Measurements from ENCODE around the gene CCL27.

CCL27 gene, protein sequence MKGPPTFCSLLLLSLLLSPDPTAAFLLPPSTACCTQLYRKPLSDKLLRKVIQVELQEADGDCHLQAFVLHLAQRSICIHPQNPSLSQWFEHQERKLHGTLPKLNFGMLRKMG

DNA sequence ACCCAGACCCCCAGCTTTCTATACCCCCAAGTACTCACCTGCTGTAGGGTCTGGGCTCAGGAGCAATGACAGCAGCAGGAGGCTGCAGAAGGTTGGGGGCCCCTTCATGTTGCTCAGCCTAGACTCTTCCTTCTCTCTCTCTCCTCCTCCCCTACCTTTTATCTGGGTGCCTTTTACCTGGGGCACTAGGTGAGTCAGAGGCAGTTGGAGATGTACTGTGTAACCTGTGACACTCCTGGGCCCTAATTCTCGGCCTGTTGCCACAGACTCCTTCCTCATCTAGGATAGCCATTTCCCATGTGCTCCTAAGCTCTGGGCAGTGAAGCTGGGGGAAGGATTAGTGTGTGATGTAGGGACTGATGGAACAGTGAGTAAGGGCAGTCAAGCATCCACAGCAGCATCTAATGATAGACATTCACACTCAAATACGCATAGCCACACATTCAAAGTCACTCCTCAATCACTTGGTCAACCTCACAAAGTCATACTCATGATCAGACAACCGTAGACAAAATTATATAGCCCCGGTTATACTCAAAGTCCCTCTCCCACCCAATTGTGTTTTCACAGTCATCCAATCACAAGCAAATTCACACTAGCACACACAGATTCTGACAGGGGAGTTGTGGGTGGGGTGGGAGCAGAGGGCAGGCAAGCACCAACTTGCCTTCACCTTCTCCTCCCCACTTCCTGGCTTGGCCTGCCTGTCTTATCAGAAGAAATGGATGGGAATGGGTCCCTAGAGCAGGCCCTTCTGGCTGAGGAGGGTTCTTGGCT, at the start of gene CCL27:
Gene CCL27 (minus strand): TSS at position 132 of the 777 bp plus-strand sequence. CDS start 24 bp downstream, at position 108.
- no peak for DNase-seq

DNA sequence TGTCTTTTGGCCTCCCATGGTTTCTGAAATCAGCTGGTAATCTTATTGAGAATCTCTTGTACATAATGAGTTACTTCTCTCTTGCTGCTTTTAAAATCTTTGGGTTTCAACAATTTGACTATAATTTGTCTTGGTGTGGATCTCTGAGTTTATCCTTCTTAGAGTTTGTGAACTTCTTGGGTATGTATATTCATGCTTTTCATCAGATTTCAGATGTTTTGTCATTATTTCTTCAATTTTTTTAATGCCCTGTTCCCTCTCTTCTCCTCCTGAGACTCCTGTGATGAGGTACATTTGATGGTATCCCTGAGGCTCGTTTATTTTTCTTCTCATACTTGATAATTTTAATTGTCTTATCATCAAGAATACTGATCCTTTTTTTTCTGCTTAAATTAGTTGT, 49.7 kb upstream of the CCL27 start:
- DNase-seq: no peak

DNA sequence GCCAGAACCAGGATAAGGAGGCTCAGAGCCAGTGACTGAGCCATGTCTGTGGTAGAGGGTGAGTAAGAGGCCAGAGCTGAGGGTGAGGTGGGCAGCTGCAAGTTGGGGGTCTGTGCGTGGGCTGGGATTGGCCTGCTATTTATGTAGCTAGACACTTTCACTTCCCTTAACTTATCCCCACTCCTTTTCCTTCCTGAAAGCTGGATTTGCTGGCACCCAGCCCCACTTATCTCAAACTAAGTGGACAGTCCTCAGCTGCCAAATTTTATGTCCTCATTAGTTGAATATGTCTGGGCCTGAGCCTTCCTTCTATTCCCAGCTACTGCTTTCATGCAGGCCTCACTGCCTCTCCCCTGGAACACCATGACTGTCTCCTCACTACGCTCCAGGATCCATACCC, 47.6 kb upstream of the CCL27 start, which contains the start of gene CCL21:
Gene CCL21 (minus strand): TSS at position 114 of the 400 bp plus-strand sequence. CDS start 70 bp downstream, at position 44.
- DNase-seq: no peak

DNA sequence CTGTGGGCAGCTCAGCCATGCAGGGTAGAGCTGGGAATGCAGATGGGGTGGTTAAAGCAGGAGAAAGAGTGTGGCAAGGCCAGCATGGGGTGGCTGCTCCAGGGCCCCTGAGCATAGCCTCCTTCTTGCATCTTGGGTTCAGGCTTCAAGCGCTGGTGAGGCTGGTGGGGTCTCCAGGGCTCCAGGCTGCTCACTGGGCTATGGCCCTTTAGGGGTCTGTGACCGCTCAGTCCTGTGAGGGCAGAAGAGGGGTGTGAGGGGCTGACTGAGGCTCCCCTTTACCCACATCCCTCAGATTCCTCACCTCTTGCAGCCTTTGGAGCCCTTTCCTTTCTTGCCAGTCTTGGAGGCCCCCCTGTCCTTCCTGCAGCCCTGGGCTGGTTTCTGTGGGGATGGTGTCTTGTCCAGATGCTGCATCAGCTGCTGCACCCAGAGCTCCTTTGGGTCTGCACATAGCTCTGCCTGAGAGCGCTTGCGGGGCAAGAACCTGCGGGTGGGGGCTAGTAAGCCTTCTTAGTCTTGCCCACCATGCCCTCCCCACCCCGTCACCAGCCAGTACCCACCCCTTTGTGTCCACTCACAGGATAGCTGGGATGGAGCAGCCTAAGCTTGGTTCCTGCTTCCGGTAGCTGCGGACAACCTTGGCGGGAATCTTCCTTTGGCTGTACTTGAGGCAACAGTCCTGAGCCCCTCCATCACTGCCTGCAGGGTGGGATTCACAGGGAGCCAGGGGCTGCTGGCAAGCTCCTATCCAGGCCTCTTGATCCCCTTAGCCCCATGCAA, 46.9 kb upstream of the CCL27 start:
- DNase-seq: no peak

DNA sequence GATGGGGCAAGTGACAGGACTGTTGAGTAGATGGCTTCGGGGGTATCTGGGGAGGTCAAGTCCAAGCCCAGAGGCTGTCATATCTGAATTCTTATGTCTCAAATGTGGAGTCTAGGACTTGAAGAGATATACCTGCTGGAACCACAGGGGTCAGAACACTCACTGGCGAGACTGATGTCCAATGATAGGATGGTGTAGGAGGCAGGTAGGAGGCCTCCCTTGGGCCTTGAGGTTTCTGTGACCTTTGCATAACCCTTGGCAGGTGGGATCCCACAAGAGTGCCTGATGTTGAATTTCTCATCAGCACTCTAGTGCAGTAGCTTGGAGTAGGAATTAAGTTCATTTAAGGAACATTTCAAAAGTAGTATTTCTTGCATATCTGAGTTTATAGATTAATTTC, 44.7 kb upstream of the CCL27 start:
- DNase-seq: no peak

DNA sequence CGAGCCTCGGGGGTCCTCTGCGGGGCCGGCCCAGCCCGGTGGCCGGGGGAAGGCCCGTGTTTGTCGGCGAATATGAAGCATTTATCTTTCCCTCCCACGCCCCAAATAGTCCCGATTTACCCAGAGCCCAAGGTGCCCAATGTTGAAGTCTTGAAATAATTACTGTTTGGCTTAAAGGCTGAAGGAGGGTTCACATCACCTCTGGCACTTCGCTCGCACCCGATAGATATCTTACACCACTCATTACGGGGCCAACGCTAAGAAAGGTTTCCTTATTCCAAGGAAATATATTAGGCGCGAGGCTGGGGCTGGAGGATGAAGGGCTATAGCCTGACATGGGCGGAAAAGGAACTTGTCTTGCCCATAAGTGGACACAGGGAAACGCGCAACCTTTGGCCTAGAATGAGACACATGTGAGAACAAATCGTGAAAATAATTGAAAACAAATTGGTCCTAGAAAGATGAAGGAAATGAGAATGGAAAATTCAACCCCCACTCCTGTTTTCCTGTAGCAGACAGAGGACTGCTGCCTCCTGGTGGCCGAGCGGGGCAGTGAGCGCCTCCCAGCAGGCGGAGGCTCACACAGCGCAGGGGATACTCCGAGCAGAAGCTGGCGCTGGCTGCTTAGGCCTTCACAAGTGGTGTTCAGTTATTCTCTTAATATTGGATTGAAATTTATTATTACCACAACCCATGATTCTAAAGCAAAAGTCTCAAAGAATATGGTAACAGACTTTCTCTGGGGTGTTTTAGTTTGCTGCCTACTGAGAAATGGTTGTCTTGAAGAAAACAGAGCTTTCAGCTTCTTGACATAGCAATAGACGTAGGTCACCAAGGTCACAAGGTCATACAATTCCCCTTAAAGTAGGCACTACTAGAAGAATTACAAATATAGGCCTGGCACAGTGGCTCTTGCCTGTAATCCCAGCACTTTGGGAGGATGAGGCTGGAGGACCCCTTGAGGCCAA, 39.6 kb upstream of the CCL27 start:
- DNase-seq: peak in 1 of 2 experiments; percentile 72

DNA sequence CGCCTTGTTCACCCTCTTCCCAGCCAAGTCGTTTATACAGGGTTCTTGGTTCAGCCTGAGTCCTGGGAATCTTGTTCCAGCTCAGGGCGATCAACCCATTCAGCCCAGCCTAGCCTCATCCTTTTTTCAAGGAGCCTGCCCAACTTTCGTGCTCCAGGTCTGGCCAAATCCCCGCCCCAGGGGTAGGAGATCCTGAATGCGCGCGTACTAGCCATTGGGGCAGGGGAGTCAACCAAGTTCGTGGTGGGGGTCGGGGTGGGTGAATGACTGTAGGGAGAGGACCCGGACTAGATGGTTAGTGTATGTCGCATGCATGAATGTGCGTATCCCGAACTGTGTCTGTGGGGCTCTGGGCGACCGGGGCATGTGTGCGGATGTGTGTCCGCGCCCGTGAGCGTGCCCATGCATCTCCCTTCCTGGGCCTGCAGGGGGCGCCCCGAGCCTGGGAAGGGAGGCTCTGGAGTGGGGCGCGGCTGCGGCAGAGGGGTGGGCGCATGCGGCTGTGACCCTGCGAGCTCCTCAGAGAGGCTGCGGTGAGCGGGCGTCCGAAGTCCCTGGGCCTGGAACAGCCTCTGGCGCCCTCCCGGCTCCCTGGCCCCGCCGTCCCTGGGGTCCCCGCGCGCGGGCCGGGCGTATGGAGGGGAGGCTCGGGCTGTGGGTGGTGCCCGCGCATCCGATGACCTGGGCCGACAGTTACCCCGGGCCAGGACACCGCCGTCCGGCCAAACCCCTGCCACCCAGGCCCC, 38.7 kb upstream of the CCL27 start:
- DNase-seq: peak in 1 of 2 experiments; percentile 1

DNA sequence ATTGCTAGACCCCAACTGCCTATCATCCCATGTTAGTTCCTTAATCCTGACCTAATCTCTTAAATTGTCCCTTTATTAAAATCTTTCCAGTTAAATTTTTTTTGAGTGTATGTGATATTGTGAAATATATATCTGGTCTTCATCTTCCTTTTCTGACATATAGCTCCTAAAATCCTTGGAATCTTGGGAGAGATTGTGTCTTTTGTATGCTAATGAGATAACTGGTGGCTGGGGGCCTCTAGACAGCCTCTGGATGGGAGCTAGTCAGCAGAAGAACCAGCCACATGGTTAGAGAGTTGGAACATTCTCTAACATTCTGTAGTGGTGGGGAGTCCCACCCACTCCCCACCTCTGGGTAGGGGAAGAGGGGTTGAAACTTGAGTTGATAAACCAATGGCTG, 32.4 kb upstream of the CCL27 start:
- no peak for DNase-seq

DNA sequence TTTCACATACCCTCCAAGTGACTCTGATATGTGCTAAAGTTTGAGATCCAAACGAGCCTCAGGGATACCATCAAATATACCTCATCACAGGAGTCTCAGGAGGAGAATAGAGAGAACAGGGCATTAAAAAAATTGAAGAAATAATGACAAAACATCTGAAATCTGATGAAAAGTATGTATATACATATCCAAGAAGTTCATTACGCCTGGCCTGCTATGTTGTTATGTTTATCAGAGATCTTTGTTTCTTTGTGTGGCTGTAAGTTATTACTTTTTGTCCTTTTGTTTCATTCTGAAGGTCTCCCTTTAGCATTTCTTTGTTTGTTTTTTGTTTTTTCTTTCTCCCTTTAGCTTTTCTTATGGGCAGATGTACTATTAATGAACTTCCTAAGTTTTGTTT, 31.1 kb upstream of the CCL27 start:
- no peak for DNase-seq

DNA sequence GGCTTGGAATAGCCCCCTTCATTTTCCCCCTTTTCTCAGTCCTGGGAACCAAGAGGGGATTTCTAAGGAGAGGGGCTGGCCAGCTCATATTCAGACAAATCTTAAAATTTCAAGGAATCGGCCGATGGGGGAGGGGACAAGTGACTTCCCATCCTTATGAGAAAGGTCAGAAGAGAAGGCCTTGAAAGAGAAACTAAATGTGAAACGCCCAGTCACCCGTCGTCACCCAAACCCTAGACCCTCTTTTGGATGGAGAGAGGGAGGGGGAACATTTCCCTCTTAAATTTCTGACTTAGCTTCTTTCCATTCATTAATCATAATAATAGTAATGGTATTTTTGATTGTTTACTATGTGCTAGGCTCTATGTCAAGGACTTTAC, 29.5 kb upstream of the CCL27 start:
- no peak for DNase-seq

DNA sequence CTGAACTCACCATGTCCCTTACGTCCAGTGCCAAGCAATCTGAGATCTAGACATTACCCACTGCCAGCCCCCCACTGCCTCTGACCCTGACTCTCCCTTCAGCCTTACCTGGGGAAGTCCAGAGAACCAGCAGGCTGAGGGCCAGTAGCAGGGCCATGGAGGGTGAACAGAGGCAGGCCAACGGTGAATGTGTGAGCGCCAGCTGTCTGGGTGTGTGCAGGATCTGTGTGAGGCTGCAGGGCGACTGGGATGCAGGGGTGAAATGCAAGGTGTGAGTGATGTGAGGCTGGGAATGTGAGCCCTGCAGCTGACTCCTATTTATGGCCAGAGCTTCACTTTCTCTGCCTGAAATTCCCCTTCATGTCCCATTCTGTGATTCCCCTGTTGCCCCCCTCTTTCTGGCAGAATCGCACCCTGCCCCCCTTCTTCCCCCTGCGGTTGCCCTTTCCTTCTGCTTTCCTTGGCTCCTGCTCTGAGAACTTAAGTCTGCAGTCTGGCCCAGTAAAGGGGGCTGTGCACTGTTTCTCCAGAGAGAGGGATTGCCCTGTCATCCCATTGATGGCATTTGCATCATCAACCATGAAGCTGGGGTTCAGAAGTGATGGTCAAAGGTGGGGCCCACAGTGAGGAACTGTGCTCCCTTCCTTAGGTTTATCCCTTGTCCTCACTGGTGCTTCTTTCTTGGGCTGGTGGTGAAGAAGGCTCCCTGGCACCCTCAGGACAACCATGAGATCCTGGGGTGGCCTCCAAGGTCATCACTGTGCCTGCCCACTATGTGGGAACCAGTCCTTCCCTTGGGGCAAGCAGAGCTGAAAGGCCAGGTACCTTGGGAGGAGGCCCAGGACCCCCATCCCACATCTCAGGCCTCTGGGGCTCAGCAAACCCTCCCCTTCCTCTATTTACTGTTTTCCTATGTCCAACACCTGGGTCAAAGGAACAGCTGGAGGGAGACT, 28.8 kb upstream of the CCL27 start, which contains the start of gene CCL19:
Gene CCL19 (minus strand): TSS at position 294 of the 953 bp plus-strand sequence. CDS start 137 bp downstream, at position 157.
- DNase-seq: no peak

DNA sequence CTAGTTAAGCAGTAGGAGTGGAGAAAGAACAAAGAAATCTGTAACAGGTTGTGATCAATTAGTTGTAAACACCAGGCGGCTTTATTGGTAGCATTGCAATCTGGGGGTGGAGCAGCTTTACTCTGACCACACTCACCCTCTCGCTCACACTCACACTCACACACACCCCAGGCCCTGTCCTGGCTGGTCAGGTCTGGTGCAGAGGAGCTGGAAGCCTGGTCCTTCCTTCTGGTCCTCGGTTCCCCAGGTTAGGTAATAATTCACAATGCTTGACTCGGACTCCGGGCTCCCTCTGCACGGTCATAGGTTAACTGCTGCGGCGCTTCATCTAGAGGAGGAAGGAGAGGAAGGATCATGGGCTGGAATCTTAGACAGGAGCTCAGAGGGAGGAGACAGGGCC, 27.1 kb upstream of the CCL27 start:
- DNase-seq: no peak

DNA sequence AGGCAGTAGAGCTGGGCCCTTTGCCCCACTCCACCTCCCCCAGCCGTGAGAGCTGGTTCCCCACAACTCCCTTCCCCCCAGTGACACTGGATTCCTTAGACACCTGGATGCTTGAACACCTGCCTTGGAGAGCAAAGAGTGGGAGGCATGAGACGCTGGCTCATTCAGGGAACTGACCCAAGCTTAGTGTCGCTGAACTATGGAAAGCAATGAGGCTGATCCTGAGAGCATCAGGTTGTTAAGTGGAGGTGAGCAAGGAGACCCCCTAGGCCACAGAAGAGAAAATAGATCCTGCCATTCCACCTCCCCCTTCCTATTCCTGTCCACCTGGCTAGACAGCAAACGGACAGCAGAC, 26.6 kb upstream of the CCL27 start:
- DNase-seq: no peak

DNA sequence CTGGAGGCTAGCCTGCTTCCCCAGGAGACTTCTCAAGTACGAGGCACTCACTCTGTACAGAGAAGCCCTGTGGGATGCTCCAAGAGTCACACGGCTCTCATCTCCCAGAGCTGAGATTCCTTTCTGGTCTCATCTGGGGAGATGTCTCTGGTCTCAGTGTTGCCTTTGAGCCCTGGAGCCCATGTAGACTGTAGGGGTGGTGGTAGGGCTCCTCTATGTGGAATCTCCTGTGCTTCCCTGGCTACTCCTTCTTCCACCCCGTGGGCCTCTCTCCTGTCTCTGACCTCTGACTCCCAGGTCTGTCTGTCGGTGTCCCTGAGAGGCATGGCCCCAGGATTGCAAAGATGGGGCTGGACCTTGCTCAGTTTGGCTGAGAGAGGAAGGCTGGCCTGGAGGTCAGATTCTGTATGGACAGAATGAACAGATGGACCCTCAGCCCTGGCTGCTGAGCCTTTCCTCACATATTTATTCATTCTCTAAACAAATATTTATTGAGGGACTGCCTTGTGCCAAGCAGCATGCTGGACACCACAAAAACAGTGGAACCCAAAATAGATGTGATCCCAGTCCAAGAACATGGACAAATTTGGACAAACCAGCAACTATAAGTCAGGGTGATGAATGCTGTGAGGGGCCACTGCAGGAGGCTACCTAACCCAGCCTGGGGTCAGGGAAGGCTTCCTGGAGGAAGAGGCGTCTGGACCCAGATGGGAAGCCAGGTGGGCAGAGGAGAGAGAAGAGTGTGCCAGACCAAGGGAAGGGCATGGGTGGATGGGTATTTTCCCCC, 26.1 kb upstream of the CCL27 start:
- DNase-seq: no peak

DNA sequence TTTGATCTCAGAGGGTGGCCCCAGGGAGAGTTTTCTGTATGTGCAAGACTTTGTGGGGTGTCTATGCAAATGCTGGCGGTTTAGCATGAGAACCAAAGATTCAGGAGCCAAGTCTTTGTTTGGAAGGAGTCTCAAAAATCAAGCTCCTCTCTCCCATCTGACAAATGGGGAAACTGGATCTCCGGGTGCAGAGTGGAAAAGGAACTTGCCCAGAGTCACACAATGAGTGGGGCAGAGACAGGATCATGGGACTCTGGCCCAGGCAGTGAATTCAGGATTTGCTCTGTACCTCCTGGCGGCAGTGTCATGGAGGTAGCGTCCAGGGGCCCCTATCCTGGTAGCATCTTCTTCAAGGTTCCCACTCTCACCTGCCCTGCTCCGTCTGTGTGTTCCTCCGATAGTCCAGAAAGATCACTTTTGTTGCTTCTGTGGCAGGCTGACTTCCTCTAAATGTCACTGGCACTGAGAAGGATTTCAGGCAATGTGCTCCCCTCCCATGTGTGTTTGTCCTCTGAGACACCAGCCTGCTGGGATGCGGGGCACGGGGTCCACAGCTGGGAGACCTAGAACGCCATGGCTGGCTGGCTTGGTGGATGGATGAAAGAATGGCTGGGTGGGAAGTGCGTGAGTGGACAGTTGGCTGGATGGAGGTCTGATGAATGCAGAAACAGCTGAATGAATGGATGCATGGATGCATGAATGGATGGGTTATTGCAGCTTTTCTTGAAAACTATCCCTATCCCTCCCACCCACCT, 25.0 kb upstream of the CCL27 start:
- DNase-seq: no peak

DNA sequence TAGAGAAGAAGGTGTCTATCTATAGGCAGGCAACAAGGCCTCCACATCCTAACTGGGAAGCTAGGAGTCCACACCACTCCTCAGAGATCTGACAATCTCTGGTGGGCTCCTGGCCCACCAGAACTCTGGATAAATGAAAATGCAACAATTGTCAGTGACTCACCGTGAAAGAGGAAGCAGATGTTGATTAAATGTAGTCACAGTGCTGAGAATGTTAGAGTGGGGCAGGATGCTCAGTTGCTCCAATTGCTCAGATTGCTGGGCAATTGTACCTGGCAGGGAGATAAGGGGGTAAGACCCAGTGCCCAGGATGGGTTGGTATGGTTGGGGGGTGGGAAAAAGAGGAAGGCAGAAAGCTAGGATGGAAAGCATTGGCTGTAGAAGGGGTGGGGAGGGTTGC, 24.3 kb upstream of the CCL27 start:
- DNase-seq: no peak

DNA sequence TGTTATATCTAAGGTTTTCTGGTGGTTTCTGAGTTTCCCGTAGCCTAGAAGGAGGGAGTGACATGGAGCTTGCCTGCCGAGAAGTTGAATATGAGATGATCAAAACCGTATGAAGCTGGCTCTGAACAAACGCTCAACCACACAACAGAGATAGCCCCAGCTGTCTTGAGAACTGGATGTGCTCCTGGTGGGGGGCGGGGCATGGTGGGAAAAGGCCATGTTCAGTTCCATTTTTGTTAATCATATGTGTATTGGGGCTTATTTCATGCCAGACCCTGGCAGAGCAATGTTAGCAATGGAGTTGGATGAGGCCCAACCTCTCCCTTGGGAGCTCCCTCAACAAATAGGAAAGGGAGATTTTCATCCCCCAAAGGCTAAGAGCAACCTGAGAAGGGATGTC, 23.8 kb upstream of the CCL27 start:
- no peak for DNase-seq

DNA sequence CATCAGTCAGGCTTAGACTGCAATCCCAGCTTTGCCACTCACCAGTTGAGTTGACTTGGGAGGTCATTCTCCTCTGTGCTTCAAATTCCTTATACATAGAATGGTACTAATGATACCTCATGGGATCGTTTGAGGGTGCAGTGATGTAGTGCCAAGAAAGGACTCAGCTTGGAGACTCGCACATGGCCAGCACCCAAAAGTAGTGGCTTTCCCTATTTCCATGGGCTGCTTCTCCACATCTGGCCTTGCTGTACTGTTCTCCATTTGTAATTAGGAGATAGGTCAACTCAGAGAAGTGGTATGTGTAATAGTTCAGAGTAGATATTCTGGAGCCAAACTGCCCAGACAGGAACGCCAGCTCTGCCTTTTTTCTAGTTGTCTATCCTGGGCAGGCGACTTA, 23.1 kb upstream of the CCL27 start:
- DNase-seq: no peak

DNA sequence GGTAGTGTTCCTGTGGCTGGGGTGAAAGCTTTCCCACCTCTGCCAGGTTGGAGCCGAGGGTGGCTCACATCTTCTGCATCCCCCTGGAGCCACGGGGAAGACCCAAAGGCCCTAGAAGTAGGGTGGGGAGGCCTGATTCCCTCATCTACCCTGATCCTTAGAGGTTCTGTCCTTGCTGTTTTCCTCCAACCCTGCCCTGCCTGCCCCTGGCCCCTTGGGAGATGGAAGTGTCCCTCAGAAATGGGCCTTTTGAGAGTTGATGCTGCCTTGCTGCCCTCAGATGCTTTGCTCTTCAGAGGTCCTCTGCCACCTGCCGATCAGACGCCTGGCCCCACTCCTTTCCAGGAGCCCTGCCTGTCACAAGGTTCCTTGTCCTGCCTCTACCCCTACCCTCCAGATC, 22.4 kb upstream of the CCL27 start:
- no peak for DNase-seq
